ENCODE results near the gene STK31. TPM values are rescaled to one million over a fixed set of nuclear protein-coding genes. Genes with fewer than 3 reads are reported as not detected.
"Not testable (repeated sequence)": the region's sequence is repeated elsewhere in the genome, so short reads cannot be mapped to it uniquely, and the experiment has no call there.

The STK31 gene
- total RNA-seq, 1 donor from 2014 or later, result 0.12 TPM

DNA sequence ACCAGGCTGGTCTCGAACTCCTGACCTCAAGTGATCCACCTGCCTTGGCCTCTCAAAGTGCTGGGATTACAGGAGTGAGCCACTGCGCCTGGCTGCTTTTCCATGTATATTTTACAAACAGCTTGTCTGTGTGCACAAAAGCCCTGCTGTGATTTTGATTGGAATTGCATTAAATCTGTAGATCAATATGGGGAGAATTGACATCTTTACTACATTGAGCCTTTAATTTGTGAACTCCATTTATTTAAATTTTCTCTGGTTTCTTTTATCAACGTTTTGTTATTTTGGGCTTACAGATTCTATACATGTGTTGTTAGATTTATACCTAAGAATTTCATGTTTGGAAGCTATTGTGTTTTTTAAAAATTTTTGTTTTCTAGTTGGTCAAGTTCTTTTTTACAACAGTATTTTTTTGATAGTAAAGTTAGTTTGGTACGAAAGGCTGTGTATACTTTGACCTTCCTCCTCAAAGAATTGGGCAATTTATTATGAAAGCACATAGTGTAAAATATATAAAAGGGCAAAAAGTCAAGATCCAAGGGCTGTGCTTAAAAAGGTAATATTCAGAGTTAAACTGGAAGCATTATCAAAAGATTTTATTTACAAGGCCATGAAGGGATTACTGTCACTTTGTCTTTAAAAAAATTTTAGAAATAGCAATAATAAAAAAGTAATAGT, 92.8 kb downstream of the STK31 start:
- no peak overlapping the region for H3K4me3 ChIP-seq (ENCODE audit: low read depth, low read length)
- TF ChIP-seq, protein P1, sequence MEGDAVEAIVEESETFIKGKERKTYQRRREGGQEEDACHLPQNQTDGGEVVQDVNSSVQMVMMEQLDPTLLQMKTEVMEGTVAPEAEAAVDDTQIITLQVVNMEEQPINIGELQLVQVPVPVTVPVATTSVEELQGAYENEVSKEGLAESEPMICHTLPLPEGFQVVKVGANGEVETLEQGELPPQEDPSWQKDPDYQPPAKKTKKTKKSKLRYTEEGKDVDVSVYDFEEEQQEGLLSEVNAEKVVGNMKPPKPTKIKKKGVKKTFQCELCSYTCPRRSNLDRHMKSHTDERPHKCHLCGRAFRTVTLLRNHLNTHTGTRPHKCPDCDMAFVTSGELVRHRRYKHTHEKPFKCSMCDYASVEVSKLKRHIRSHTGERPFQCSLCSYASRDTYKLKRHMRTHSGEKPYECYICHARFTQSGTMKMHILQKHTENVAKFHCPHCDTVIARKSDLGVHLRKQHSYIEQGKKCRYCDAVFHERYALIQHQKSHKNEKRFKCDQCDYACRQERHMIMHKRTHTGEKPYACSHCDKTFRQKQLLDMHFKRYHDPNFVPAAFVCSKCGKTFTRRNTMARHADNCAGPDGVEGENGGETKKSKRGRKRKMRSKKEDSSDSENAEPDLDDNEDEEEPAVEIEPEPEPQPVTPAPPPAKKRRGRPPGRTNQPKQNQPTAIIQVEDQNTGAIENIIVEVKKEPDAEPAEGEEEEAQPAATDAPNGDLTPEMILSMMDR (conservative IDR thresholded peaks at IDR 0.05; ENCODE audit: low read depth, low read length), result no peak
- no peak for DNase-seq (ENCODE audit: low read depth)

DNA sequence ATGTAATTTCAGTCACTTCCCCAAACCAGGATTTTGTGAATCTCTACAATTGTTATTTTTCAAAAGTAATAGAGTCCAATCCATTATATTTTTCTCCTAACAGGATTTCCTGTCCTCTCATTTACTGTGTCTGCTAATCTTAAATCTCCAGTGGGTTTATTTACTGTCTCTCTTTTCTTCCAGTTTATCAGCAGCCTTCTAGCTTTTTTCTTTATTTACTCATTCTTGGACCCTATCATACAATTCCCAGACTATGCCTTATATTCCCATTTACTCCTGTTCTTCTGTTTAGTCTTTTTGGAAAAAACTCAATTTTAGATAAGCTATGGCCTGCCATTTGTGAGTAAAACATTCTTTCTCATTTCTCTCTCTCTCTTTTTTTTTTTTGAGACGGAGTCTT, 94.7 kb downstream of the STK31 start:
- TF ChIP-seq, protein P1 (conservative IDR thresholded peaks at IDR 0.05; ENCODE audit: low read depth, low read length), result no peak
- H3K4me3 ChIP-seq (ENCODE audit: low read depth, low read length), result no peak overlapping the region

DNA sequence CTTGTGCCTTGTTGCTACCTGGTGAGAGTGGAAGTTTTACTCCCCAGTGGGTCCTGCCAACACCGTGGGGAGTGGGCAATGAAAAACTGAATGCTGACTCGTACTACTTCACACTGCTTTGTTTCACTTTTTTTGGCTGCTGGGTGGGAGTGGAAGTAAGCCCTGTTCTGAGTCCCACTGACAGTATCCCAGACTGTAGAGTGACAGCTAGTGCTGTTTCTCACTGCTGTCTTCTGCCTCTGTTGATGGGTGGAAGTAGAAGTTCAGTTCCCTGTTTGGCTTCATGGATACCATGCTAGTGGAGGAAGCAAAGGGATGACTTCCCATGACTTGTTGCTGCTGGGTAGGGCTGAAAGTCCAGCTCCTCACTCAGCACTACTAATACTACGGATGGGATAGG, 98.4 kb downstream of the STK31 start:
- no peak overlapping the region for H3K4me3 ChIP-seq (ENCODE audit: low read depth, low read length)
- TF ChIP-seq, protein P1 (conservative IDR thresholded peaks at IDR 0.05; ENCODE audit: low read depth, low read length), result no peak
- DNase-seq (ENCODE audit: low read depth), result no peak

More for the DNA sequence above, 94.7 kb downstream of the STK31 start:
- no peak for DNase-seq (ENCODE audit: low read depth)

DNA sequence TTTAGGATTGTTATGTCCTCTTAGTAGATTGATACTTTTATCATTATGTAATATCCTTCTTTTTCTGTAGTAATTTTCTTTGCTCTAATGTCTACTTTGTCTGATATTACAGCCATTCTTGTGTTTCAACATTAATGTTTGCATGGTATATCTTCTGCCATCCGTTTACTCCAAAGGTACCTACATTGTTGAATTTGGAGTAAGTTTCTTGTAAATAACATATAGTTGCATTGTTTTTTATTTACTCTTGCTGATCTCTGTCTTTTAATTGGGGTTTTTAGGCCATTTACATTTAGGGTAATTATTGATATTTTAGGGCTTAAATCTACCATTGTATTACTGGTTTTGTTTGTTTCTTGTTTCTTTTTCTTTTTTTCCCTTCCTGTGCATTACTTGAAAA, 100.1 kb downstream of the STK31 start:
- no peak overlapping the region for H3K4me3 ChIP-seq (ENCODE audit: low read depth, low read length)
- DNase-seq (ENCODE audit: low read depth), result no peak
- TF ChIP-seq, protein P1 (conservative IDR thresholded peaks at IDR 0.05; ENCODE audit: low read depth, low read length), result no peak

DNA sequence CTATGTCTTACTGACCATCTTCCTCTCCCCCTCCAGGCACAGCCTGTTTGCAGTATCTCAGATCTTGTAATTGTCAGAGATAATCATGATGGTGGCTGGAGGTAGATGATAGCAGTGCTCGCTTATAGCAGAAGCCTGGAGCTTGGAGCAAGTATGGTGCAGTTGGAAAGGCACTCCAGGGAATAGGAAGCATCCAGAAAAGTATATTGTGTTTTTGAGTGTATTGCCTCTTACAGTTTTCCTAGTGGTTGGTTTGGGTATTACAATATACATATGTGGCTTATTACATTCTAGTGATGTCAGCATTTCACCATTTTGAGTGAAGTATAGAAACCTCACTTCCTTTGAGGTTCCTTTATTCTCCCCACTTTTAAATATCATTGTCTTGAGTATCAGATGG, 101.5 kb downstream of the STK31 start:
- TF ChIP-seq, protein P1 (conservative IDR thresholded peaks at IDR 0.05; ENCODE audit: low read depth, low read length), result peak; percentile 37
- no peak overlapping the region for H3K4me3 ChIP-seq (ENCODE audit: low read depth, low read length)
- DNase-seq (ENCODE audit: low read depth), result no peak

DNA sequence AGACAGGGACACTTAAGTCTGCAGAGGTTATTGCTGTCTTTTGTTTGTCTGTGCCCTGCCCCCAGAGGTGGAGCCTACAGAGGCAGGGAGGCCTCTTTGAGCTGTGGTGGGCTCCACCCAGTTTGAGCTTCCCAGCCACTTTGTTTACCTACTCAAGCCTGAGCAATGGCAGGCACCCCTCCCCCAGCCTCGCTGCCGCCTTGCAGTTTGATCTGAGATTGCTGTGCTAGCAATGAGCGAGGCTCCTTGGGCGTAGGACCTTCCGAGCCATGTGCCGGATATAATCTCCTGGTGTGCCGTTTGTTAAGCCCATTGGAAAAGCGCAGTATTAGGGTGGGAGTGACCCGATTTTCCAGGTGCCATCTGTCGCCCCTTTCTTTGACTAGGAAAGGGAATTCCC, 118.1 kb downstream of the STK31 start:
- not testable (repeated sequence) for H3K4me3 ChIP-seq (ENCODE audit: low read depth, low read length); DNase-seq (ENCODE audit: low read depth)

DNA sequence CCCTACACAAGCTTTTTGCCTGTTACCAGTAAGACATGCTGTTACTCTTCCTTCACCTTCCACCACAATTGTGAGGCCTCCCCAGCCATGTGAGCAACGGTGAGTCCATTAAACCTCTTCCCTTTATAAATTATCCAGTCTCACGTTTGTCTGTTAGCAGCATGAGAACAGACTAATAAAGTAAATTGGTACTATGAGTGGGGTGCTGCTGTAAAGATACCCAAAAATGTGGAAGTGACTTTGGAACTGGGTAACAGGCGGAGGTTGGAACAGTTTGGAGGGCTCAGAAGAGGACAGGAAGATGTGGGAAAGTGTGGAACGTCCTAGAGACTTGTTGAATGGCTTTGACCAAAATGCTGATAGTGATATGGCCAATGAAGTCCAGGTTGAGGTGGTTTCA, 122.7 kb downstream of the STK31 start:
- not testable (repeated sequence) for H3K4me3 ChIP-seq (ENCODE audit: low read depth, low read length)

DNA sequence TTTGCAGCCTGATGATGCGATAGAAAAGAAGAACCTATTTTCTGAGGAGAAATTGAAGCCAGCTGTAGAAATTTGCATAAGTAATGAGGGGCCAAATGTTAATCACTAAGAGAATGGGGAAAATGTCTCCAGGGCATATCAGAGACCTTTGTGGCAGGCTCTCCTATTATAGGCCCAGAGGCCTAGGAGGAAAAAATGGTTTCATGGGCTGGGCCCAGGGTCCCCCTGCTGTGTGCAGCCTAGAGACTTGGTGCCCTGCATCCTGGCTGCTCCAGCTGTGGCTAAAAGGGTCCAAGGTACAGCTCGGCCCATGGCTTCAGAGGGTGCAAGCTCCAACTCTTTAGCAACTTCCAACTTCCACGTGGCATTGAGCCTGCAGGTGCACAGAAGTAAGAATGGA, 123.4 kb downstream of the STK31 start:
- H3K4me3 ChIP-seq (ENCODE audit: low read depth, low read length), result no peak overlapping the region
- TF ChIP-seq, protein P1 (conservative IDR thresholded peaks at IDR 0.05; ENCODE audit: low read depth, low read length), result no peak
- no peak for DNase-seq (ENCODE audit: low read depth)

More for the DNA sequence above, 122.7 kb downstream of the STK31 start:
- DNase-seq (ENCODE audit: low read depth), result not testable (repeated sequence)

DNA sequence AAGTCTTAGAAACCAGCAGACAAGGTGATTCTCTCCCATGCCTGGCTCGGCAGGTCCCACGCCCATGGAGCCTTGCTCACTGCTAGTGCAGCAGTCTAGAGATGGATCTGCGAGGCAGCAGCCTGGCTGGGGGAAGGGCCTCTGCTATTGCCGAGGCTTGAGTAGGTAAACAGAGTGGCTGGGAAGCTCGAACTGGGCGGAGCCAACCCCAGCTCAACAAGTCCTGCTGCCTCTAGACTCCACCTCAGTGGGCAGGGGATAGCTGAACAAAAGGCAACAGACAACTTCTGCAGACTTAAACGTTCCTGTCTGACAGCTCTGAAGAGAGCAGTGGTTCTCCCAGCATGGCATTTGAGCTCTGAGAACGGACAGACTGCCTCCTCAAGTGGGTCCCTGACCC, 134.8 kb downstream of the STK31 start:
- H3K4me3 ChIP-seq (ENCODE audit: low read depth, low read length); DNase-seq (ENCODE audit: low read depth): not testable (repeated sequence)

Data from epithelial cell of proximal tubule (primary cell).